IPS-11a (cell line): ENCODE data around the gene PNMT.

Experiments used
- H3K4me3 ChIP-seq: one replicate; pipeline ENCODE4 v1.5.1; 2013; ENCODE audit warnings: low read depth, low read length, control low read depth

The PNMT gene

GRCh38 chr17:39667945-39668924 lies at the start of gene PNMT:
TSS of gene PNMT (plus strand) at chr17:39668453. CDS start at chr17:39668476, 23 bp downstream.
- peak within 1 kb of the TSS; percentile 28 for H3K4me3 ChIP-seq

- H3K4me3 ChIP-seq, result no peak overlapping the region
Observed at GRCh38 chr17:39618956-39619785, 49.1 kb upstream of the PNMT start.

GRCh38 chr17:39619786-39620101 lies 48.5 kb upstream of the PNMT start:
- H3K4me3 ChIP-seq, result no peak overlapping the region

- no peak overlapping the region for H3K4me3 ChIP-seq
Observed at GRCh38 chr17:39621523-39622379, 46.5 kb upstream of the PNMT start.

GRCh38 chr17:39622380-39623006 lies 45.8 kb upstream of the PNMT start:
- no peak overlapping the region for H3K4me3 ChIP-seq

GRCh38 chr17:39623356-39623950 lies 44.8 kb upstream of the PNMT start:
- no peak overlapping the region for H3K4me3 ChIP-seq

- H3K4me3 ChIP-seq, result no peak overlapping the region
Observed at GRCh38 chr17:39624313-39624712, 43.9 kb upstream of the PNMT start.

- no peak overlapping the region for H3K4me3 ChIP-seq
Observed at GRCh38 chr17:39625198-39625785, 43.0 kb upstream of the PNMT start.

- peak within 1 kb of the TSS; percentile 62 for H3K4me3 ChIP-seq
Observed at GRCh38 chr17:39626171-39627046, 41.8 kb upstream of the PNMT start, which contains the start of gene PPP1R1B. TSS of gene PPP1R1B (plus strand) at chr17:39626952. CDS start at chr17:39627393, 441 bp downstream.

GRCh38 chr17:39627047-39627711 lies 41.1 kb upstream of the PNMT start:
- H3K4me3 ChIP-seq, result peak overlapping the region; percentile 62

- H3K4me3 ChIP-seq, result no peak overlapping the region
Observed at GRCh38 chr17:39627712-39628516, 40.3 kb upstream of the PNMT start.

GRCh38 chr17:39628655-39629493 lies 39.4 kb upstream of the PNMT start:
- no peak overlapping the region for H3K4me3 ChIP-seq

GRCh38 chr17:39629494-39629880 lies 38.8 kb upstream of the PNMT start:
- H3K4me3 ChIP-seq, result no peak overlapping the region

- no peak overlapping the region for H3K4me3 ChIP-seq
Observed at GRCh38 chr17:39629898-39630297, 38.4 kb upstream of the PNMT start.

- no peak overlapping the region for H3K4me3 ChIP-seq
Observed at GRCh38 chr17:39631403-39631802, 36.9 kb upstream of the PNMT start.
